SK-N-SH (cell line): ENCODE measurements around the gene EGFLAM. TPM values are rescaled to one million over a fixed set of nuclear protein-coding genes. Genes with fewer than 3 reads are reported as not detected.

Experiments
- CTCF ChIA-PET: fragments of 300-600, 350-600 bp; formaldehyde crosslinking; extraction: SDS; loops from one replicate; lab custom pipeline; 2021; lab: Yijun Ruan, JAX
- POLR2A ChIA-PET: fragments of 350-600 bp; sonication (Branson Sonifier 250); formaldehyde crosslinking; extraction: SDS; loops from one replicate; lab custom pipeline; 2020; ENCODE audit warnings: antibody characterized with exemption, inconsistent platforms; lab: Yijun Ruan, JAX
- DNase-seq: peaks from one replicate; pipeline ENCODE4 v3.0.0; 2012
- H2AFZ ChIP-seq: fragments of 200-600 bp; sonication (generic); 2 replicates; pipeline ENCODE4 v1.8.1; 2016; ENCODE audit warnings: antibody characterized with exemption, mild to moderate bottlenecking, low read depth
- H3F3A ChIP-seq: fragments of 200-600 bp; sonication (generic); replicated peaks from 2 replicates; pipeline ENCODE3; 2016; ENCODE audit warnings: antibody characterized with exemption, mild to moderate bottlenecking; ENCODE audit not compliant: insufficient read depth
- H3K27ac ChIP-seq, 2 experiments: fragments of 200-500 bp in 1 of 2; fragments of 200-600 bp in 1 of 2; sonication (Bioruptor generic) in 1 of 2; sonication (generic), shearing (Covaris generic) in 1 of 2; 2 replicates each; pipeline versions ENCODE4 v1.5.1 to v1.6.1; 2014 to 2016; ENCODE audit warnings: low read depth in 2 of 2, inconsistent platforms in 1 of 2, low read length in 1 of 2, mild to moderate bottlenecking in 1 of 2, mixed read lengths in 1 of 2
- H3K27me3 ChIP-seq: fragments of 200-600 bp; sonication (generic), shearing (Covaris generic); 2 replicates; pipeline ENCODE4 v1.6.1; 2016; ENCODE audit warnings: mixed run types; ENCODE audit not compliant: insufficient read depth
- H3K36me3 ChIP-seq, 2 experiments: fragments of 200-500 bp in 1 of 2; fragments of 200-600 bp in 1 of 2; sonication (Bioruptor generic) in 1 of 2; sonication (generic) in 1 of 2; replicated peaks in 1 of 2; 2 replicates each; pipeline versions ENCODE3 to v1.5.1; 2014 to 2016; ENCODE audit warnings: low read length in 1 of 2, mild to moderate bottlenecking in 1 of 2; ENCODE audit not compliant: insufficient read depth in 2 of 2, control insufficient read depth in 1 of 2
- H3K4me1 ChIP-seq, 2 experiments: fragments of 200-500 bp in 1 of 2; fragments of 200-600 bp in 1 of 2; sonication (Bioruptor generic) in 1 of 2; sonication (generic), shearing (Covaris generic) in 1 of 2; 2 replicates each; pipeline versions ENCODE4 v1.5.1 to v1.6.1; 2014 to 2016; ENCODE audit warnings: low read depth in 1 of 2, low read length in 1 of 2, mixed run types in 1 of 2; ENCODE audit not compliant: insufficient read depth in 2 of 2, control insufficient read depth in 1 of 2
- H3K4me2 ChIP-seq: fragments of 200-600 bp; sonication (generic), shearing (Covaris generic); 2 replicates; pipeline ENCODE4 v1.6.1; 2017; ENCODE audit warnings: mixed run types
- H3K4me3 ChIP-seq, 2 experiments: fragments of 200-500 bp in 1 of 2; fragments of 200-600 bp in 1 of 2; sonication (Bioruptor generic) in 1 of 2; sonication (generic), shearing (Covaris generic) in 1 of 2; 2 replicates each; pipeline versions ENCODE4 v1.5.1 to v1.8.1; 2014 to 2016; ENCODE audit warnings: low read depth in 2 of 2, inconsistent platforms in 1 of 2, low read length in 1 of 2, mild to moderate bottlenecking in 1 of 2, mixed read lengths in 1 of 2, moderate library complexity in 1 of 2
- H3K79me2 ChIP-seq: fragments of 200-600 bp; sonication (generic); 2 replicates; pipeline ENCODE4 v1.8.1; 2017; ENCODE audit warnings: mild to moderate bottlenecking; ENCODE audit not compliant: insufficient read depth
- H3K9ac ChIP-seq: fragments of 200-600 bp; sonication (generic); 2 replicates; pipeline ENCODE4 v1.6.1; 2017; ENCODE audit warnings: mixed run types
- H3K9me2 ChIP-seq: fragments of 200-600 bp; sonication (generic); 2 replicates; pipeline ENCODE4 v1.6.1; 2017; ENCODE audit warnings: mixed run types
- H3K9me3 ChIP-seq: fragments of 200-600 bp; sonication (generic); 2 replicates; pipeline ENCODE4 v1.6.1; 2017; ENCODE audit warnings: mixed run types, mild to moderate bottlenecking, moderate library complexity
- H4K20me1 ChIP-seq: fragments of 200-600 bp; sonication (generic); 2 replicates; pipeline ENCODE4 v1.6.1; 2017; ENCODE audit warnings: mild to moderate bottlenecking, mixed run types; ENCODE audit not compliant: insufficient read depth
- CHD2 ChIP-seq: fragments of 150-350 bp; IDR thresholded peaks from 2 replicates; pipeline ENCODE4 v1.6.1; 2018; ENCODE audit warnings: low read length; ENCODE audit not compliant: partially characterized antibody
- EP300 ChIP-seq, 2 experiments: IDR thresholded peaks; 2 replicates each; pipeline versions ENCODE4 v1.4.0 to v1.6.1; 2012; ENCODE audit warnings: borderline replicate concordance in 1 of 2, low read depth in 1 of 2, low read length in 1 of 2
- FOSL2 ChIP-seq: IDR thresholded peaks from 2 replicates; pipeline ENCODE4 v1.4.0; 2012; ENCODE audit warnings: low read depth, mild to moderate bottlenecking, moderate library complexity, borderline replicate concordance
- FOXM1 ChIP-seq: IDR thresholded peaks from 2 replicates; pipeline ENCODE4 v1.4.0; 2012; ENCODE audit warnings: low read depth, mild to moderate bottlenecking
- JUND ChIP-seq: IDR thresholded peaks from 2 replicates; pipeline ENCODE4 v1.4.0; 2012
- MAX ChIP-seq: IDR thresholded peaks from 2 replicates; pipeline ENCODE4 v1.4.0; 2012; ENCODE audit warnings: low read depth
- POLR2AphosphoS5 ChIP-seq: IDR thresholded peaks from 2 replicates; pipeline ENCODE4 v1.6.1; 2012; ENCODE audit warnings: low read depth, low read length
- RAD21 ChIP-seq: IDR thresholded peaks from 2 replicates; pipeline ENCODE4 v1.6.1; 2012; ENCODE audit warnings: mild to moderate bottlenecking, low read length
- RCOR1 ChIP-seq: fragments of 150-350 bp; IDR thresholded peaks from 2 replicates; pipeline ENCODE4 v1.6.1; 2017; ENCODE audit warnings: antibody characterized with exemption, low read length
- REST ChIP-seq: IDR thresholded peaks from 2 replicates; pipeline ENCODE4 v1.6.1; 2012; ENCODE audit warnings: mild to moderate bottlenecking, low read depth, low read length, moderate library complexity
- RFX5 ChIP-seq: IDR thresholded peaks from 2 replicates; pipeline ENCODE4 v1.6.1; 2012; ENCODE audit warnings: mild to moderate bottlenecking, improper control_type of control experiment, low read length
- RXRA ChIP-seq: IDR thresholded peaks from 2 replicates; pipeline ENCODE4 v1.4.0; 2012; ENCODE audit warnings: low read depth, mild to moderate bottlenecking, borderline replicate concordance
- SIN3A ChIP-seq: IDR thresholded peaks from 2 replicates; pipeline ENCODE4 v1.6.1; 2012; ENCODE audit warnings: low read depth, mild to moderate bottlenecking, low read length, moderate library complexity, borderline replicate concordance
- SMC3 ChIP-seq: IDR thresholded peaks from 2 replicates; pipeline ENCODE4 v1.6.1; 2012; ENCODE audit warnings: low read depth, low read length, improper control_type of control experiment
- TCF12 ChIP-seq: IDR thresholded peaks from 2 replicates; pipeline ENCODE4 v1.4.0; 2012
- USF1 ChIP-seq: IDR thresholded peaks from 2 replicates; pipeline ENCODE4 v1.4.0; 2012; ENCODE audit warnings: low read depth, borderline replicate concordance
- USF2 ChIP-seq: fragments of 150-350 bp; IDR thresholded peaks from 2 replicates; pipeline ENCODE4 v1.6.1; 2017; ENCODE audit warnings: antibody characterized with exemption, low read length, low read depth, borderline replicate concordance
- YY1 ChIP-seq: IDR thresholded peaks from 2 replicates; pipeline ENCODE4 v1.4.0; 2012; ENCODE audit warnings: low read depth, mild to moderate bottlenecking
- ZBTB33 ChIP-seq: IDR thresholded peaks from 2 replicates; pipeline ENCODE4 v1.4.0; 2012; ENCODE audit warnings: low read depth, borderline replicate concordance
- WGBS: methylation state at CpG from one replicate; pipeline ENCODE4 v1.1.6; 2017; ENCODE audit warnings: low lambda C conversion rate; 5-methylcytosine and 5-hydroxymethylcytosine counted together
- polyA plus RNA-seq, 3 experiments: library from polyadenylated mRNA; depleted of rRNA; stranded (reverse); fragments of >200 nt; gene quantifications; 2 replicates each; pipeline ENCODE4 v1.2.3, GENCODE V29; 2012
- TF ChIP-seq, protein P1 (sequence below): fragments of 200-600 bp; sonication (generic); IDR thresholded peaks from 2 replicates; pipeline ENCODE4 v1.6.1; 2017; ENCODE audit warnings: antibody characterized with exemption, mild to moderate bottlenecking, moderate library complexity

EGFLAM gene
- polyA plus RNA-seq, 1 of the 3 experiments (the other 2 are of a cell fraction), result 0.05 TPM

DNA sequence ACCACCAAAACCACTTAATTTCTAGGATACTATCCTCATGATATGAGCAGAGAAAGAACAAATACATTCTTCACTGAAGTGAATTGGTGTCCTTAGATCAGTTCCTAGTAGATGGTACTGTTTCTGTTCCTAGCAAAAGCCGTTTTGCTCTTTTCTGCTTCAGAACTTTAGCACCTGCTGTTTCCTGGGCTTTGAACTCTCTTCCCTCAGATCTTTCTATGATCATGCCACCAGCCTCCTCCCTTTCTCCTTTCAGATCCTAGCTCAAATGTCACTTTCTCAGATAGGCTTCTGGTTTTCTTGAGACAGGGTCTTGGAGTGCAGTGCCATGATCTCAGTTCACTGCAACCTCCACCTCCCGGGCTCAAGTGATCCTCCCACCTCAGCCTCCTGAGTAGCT lies 118.0 kb downstream of the EGFLAM start:
- 58% methylated on average over 2 of the region's 2 CpGs for WGBS
- Histone ChIP-seq H3K9me2 (no peaks in the 10 kb centered on the region), H2AFZ (no peak overlapping the region), H3K36me3 (no peaks in the 10 kb centered on the region), H3K79me2 (no peaks in the 10 kb centered on the region), H3K9me3 (no peaks in the 10 kb centered on the region), H3K4me2 (no peak overlapping the region), H3K9ac (no peak overlapping the region), H3K27ac (no peak overlapping the region), H3F3A (no peaks in the 10 kb centered on the region), H3K4me1 (peaks cover 3 to 4% of the 10 kb centered on the region in 2 experiments; a peak in 2 of 4 replicates), H4K20me1 (no peaks in the 10 kb centered on the region), H3K4me3 (no peak overlapping the region), H3K27me3 (peaks cover 18% of the 10 kb centered on the region; the same call in 1 of the 2 replicates)
- ChIA-PET CTCF (interaction anchor here (1.0 to 1.6 kb wide), 3 partner anchors 11 to 434 kb away, joined by 3 to 5 read pairs (median 3); no protein-coding TSS in a partner anchor), POLR2A (no interaction called here)
- no peak for TF ChIP-seq YY1
- TF ChIP-seq USF2, result no peak
- TF ChIP-seq RFX5, result no peak
- TF ChIP-seq REST, result no peak
- no peak for TF ChIP-seq SIN3A
- TF ChIP-seq, protein P1, sequence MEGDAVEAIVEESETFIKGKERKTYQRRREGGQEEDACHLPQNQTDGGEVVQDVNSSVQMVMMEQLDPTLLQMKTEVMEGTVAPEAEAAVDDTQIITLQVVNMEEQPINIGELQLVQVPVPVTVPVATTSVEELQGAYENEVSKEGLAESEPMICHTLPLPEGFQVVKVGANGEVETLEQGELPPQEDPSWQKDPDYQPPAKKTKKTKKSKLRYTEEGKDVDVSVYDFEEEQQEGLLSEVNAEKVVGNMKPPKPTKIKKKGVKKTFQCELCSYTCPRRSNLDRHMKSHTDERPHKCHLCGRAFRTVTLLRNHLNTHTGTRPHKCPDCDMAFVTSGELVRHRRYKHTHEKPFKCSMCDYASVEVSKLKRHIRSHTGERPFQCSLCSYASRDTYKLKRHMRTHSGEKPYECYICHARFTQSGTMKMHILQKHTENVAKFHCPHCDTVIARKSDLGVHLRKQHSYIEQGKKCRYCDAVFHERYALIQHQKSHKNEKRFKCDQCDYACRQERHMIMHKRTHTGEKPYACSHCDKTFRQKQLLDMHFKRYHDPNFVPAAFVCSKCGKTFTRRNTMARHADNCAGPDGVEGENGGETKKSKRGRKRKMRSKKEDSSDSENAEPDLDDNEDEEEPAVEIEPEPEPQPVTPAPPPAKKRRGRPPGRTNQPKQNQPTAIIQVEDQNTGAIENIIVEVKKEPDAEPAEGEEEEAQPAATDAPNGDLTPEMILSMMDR, result no peak
- no peak for TF ChIP-seq USF1
- no peak for TF ChIP-seq FOSL2
- TF ChIP-seq SMC3, result no peak
- no peak for TF ChIP-seq RAD21
- TF ChIP-seq FOXM1, result no peak
- TF ChIP-seq POLR2AphosphoS5, result no peak
- TF ChIP-seq RXRA, result no peak
- TF ChIP-seq CHD2, result no peak
- no peak for TF ChIP-seq ZBTB33
- no peak for TF ChIP-seq RCOR1
- no peak for TF ChIP-seq TCF12
- no peak for TF ChIP-seq EP300 (IDR thresholded peaks at IDR 0.05; ENCODE audit: borderline replicate concordance in 1 of 2, low read depth in 1 of 2, low read length in 1 of 2)
- no peak for TF ChIP-seq JUND
- TF ChIP-seq MAX, result no peak
- no peak for DNase-seq
